HG03575 (cell line): ENCODE measurements around the gene RAPGEF4.

Source experiments
- ATAC-seq: cut with Tn5 transposase; IDR thresholded peaks from one replicate; pipeline ENCODE4 v1.9.1; 2021; ENCODE audit not compliant: unreplicated experiment, insufficient number of reproducible peaks, low FRiP score; ENCODE audit errors: extremely low read depth

The RAPGEF4 gene

GRCh38 chr2:173058097-173058496, 322.5 kb downstream of the RAPGEF4 start:
- ATAC-seq = no peak

DNA sequence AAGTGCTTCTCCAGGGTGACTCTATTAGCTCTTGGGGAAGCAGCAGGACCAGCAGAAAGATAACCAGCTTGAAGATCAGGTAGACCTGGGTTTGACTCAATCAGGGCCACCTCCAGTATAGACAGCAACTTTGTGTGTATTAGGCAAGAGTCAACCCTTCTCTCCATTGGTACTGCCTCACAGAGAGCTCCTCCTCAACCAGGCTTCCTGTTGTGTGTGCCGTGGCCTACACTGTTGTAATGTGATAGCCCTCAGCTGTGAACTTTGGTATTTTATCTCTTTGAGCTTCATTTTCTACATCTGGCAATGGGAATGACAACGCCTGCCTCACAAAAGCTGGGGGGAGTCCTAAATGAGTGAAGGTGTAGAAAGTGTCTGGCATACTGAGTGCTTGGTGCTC, 323.0 kb downstream of the RAPGEF4 start:
- ATAC-seq = no peak

DNA sequence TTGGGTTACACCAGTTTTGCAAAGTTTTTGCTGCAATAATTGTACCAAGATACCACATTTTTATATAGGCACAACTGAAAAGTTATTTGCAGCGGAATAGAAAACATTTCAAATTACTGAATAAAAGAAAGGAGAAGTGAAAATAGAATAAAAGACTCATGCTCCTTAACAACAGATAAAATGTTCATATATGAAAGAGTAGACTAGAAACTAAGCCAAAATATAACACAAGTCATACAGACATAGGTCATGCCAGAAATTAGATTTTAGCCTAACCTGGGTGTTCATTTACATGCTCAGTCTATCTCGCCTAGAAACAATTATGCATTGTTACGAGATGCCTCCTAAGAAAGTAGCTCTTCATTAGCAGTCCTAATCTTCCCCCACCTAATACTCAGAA, 323.6 kb downstream of the RAPGEF4 start:
- ATAC-seq = no peak

DNA sequence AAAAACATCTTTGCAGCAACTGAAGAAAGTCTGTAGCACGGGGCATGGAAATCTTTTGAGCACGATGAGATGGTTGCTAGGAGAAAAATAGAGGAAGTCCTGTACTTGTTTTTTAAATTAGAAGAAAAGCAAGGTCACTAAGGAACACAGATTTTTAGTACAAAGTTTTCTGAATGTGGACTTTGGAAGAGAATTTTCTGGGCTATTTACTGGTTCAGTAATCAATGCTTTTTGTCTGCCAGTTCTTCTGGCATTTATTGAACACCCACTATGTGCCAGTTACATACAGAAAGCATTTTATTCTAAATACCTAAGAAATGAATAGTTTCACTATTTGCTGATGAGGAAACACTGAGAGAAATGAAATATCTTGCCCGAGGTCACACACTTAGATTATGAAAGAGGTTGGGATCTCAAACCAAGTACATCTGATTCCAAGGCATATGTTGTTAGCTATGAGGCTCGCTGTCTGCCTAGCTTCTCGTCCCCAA, 324.4 kb downstream of the RAPGEF4 start:
- ATAC-seq = no peak

DNA sequence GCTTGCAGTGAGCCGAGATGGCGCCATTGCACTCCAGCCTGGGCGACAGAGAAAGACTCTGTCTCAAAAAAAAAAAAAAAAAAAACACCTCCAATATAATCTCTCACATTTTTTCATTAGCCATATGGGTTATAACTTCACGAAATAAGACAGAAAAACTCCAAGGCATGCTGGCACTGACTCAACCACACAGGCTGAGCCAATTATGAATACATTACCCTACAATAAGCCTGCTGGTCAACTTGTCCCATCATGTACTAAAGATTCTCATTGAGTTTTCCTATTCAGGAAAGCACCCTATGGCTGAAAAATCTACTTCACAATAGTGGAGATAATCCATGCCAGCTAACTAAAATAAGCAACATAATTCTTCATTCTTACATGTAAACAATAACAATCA, 327.2 kb downstream of the RAPGEF4 start:
- ATAC-seq = no peak

DNA sequence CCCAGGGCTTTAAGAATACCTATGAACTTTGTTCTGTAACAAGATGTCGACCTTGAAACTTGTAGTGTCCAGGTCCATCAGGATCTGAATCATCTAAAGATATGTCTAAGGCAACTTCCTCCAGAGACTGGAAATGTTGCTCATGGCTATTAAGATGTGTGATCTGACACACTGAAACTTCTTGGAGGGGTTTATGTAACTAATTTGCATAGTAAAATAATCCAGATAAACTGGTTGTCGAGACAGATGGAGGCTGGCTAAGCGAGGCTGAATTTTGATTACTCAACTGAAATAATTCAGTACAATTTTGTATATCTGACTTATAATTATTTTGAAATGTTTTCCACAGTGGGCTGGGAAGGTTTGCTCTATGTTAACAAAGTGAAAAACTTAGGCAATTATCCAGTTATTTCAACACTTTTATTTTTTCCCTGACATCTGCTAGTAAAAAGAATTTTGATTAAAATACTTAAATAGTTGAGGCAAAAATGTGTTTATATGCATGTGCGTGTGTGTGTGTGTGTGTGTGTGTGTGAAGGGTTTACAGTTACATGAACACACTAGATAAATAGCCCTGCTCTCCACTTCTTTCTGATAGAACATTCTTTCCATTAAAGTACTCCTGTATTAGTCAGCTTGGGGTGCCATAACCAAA, 328.6 kb downstream of the RAPGEF4 start:
- no peak for ATAC-seq

DNA sequence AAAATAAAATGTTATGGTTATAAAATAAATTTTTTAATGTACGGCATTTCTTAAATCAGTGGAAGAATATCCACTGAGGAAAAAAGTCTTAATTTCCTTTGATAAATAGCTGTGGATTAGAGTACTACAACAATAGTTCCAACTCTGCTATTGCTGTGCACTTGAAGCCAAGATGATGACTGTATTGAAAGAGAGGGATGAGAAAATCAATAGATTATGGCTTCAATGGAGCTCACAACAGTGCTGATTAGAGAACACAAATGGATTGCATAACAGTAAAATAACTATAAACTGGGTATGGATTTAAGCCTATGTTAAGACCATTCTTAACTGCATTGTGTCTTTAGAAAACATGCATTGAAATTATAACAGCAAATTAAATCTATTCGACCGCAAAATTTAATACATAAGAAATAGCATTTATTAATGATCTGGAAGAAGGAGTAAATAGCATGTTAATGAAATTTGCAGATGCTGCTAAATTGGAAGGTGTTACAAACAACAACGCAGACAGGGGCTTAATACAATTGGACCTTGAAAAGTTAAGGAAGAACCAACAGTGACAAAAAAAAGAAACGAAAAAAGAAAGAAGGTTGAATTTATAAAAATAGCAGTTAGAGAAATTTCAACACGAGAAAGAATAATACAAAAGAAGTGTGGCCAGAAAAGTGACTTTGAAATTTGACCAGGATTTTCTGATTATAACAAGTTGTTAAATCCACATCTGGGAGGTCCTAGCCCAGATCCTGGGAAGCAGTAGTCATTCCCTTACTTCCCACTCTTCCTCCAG, 331.4 kb downstream of the RAPGEF4 start:
- no peak for ATAC-seq

- ATAC-seq = no peak
Observed at GRCh38 chr2:173075056-173075780, 339.6 kb downstream of the RAPGEF4 start.

DNA sequence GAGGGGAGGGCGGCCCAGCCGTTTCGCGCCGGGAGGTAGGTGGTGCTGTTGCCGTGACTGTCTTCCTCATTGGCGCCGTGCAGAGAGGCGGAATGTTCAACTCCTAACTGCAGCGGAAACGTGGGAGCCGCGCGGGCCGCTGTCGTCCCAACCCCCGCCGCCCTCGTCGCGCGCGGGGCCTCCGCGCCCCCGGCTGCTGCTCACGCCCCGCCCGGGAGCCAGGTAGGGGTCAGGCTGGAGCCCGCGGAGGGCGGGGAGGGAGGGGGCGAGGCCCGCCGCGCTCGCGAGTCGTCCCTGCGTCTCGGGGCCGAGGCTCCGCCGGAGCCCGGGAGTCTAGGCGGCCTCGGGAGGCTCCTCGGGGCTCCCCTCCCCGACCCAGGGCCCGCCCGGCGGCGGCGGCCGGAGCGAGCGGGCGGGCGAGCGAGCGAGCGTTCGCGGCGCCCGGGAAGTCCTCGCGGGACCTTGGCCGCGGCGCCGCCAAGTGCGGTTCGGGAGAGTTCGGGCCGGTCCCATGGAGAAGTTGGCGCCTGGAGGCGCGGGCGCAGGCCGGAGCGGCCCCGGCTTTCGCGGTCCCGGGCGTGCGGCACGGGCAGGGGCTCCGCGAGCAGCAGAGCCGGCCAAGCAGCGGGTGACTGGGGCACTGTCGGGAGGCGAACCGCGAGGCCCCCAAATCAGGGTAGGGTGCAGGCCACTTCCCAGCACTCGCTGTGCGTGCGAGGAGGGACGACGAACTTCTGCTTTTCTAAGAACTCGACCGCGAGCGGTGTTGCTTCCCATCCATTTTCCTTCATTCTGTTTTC, 340.3 kb downstream of the RAPGEF4 start, which contains the start of gene MAP3K20:
MAP3K20 (plus strand) TSS at position 66 of the 800 bp plus-strand sequence. CDS start 15,186 bp downstream, outside the sequence.
- no peak for ATAC-seq

DNA sequence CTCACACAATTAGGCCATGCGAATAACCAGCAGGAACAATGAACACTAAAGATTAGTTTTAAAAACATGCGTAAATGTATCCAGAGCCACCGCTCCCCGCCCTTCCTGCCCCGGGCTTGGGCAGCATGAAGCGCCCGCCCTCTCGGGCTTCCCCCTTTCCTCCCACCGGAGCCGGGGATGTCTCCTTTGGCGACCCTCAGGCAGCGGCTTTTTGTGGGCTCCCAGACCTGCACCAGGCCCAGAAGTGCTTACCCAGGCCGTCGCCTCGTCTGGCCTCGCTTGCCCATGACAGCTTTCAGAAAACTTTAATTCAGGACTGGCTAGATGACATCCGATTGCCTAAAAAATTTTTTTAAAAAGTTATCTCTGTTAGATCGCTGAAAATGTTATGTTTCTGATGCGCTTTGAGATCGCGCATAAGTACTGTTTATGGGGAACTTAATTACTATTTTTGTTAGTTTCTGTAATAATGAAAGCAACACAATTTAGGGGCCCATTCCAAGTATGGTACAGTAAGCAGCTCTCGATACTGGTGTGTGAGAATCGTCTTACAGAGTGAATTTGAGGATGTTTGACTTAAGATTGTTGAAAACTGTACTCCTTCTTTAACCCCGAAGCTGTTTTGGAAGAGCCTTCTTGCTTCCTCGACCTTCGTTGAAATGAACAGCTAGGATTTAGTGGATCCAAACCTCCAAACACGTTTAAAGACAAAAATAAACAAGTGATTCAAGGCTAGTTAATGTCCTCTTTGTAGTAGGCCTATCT, 341.1 kb downstream of the RAPGEF4 start:
- no peak for ATAC-seq

DNA sequence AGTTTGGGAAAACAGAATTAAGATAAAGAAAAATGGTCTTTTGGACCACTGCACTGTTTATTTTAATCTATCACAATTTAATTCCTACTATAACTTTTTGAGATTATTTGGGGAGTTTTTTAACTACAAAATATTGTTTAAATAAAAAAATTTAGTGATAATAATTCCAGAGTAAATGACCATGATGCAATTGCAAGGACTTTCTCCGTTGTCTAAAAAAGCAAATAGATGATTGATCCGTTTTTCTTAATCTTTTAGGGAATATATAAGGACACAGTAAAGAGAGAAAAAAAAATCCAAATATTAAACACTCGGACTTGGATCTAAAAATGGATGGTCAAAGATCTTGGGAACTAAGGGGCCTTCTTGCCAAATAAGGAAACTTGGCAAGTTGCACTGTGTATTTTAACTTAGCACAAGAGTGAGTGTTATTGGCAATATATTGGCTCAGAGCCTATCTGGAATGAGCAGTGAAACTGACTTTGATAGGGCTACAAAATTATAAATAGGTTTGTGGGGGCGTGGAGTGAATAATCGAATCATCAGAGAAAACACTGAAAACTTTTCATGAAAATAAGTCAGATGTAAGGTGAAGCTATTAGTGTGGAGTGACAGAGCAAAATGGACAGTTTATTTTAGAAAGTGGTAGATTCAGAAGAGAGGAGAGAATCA, 342.0 kb downstream of the RAPGEF4 start:
- no peak for ATAC-seq

DNA sequence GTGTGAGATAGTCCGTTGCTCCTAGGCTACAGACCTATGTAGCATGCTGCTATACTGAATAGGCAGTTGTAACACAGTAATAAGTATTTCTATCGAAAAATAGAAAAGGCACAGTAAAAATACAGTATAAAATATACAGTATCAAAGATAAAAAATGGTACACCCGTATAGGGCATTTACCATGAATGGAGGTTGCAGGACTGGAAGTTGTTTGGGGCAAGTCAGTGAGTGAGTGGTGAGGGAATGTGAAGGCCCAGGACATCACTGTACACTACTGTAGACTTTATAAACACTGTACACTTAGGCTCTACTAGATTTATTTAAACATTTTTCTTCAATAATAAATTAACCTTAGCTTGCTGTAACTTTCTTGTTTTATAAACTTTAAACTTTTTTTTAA, 343.5 kb downstream of the RAPGEF4 start:
- no peak for ATAC-seq

DNA sequence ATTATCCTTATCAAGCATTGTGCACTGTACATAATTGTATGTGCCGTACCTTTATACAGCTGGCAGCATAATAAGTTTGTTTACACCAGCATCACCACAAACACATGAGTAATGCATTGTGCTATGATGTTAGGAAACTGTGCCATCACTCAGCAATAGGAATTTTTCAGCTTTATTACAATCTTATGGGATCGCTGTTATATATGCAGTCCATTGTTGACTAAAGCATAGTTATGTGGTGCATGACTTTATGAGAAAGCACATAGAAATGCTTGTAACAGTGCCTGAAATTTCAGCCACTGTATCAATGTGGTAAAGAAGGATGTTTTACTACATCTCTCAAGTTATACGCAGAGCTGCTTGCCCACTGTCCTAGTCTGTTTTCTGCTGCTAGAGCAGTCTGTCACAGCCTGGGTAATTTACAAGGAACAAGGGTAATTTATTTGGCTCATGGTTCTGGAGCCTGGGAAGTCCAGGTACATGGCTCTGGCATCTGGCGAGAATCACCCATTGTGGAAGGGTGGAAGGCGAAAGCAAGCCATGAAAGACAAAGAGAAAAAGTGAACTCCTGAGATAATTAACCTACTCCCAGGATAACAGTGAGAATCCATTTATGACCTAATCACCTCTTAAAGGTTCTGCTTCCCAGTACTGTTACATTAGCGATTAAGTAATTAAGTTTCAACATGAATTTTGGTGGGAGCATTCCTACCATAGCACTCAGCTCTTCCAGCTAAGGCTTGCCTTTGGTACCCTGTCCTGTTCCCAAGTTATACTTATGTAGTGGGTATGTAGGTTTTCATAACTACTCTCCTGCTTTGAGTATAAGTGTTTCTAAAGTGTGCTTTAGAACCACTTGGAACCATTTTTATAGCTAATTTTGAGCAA, 344.6 kb downstream of the RAPGEF4 start:
- no peak for ATAC-seq

DNA sequence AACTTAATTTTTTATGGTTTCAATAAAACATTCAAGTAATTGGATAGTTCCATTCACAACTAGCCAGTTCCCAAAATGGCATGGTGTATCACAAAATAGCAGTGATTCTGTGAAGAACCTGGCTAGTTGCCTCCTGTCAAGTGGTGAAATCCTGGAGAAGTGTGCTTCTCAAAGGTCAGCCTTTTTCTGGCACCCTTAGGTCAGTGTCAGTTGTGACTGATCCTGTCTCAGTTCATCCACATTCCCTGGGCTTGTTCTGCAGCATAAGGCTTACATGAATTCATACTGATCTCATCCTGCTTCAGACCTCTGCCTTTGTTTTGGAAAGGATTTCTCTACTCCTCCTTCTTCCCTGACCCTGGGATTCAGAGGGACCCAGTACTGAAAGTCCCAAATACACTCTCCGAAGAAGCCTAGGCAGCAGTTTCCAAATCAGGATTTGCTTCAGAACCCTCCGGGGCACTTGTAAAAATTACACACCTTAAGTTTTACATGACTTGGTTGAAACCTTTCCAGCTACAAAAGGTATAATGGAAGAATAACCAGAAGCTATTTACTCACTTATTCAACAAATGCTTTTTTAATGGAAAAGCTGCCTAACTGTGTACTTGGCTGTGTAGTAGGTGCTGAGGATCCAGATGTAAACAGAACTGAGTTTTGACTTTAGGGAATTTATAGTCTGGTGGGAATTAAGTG, 351.0 kb downstream of the RAPGEF4 start:
- no peak for ATAC-seq

DNA sequence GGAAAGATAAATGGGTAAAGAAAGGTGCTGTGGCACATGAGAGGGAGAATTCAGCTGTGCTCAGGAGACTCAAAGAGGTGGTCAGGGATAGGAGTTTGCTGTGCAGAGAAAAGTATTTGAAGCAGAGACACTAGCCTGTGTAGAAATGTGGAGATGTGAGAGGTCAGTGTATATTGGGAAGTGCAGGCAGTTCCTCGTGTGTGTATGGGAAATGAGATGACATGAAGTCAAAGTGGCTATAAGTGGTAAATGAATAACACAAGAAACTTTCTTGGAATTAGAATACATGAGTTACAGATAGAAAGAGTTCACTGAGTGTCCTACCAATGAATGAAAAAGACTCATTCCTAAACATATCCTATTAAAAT, 351.6 kb downstream of the RAPGEF4 start:
- no peak for ATAC-seq

DNA sequence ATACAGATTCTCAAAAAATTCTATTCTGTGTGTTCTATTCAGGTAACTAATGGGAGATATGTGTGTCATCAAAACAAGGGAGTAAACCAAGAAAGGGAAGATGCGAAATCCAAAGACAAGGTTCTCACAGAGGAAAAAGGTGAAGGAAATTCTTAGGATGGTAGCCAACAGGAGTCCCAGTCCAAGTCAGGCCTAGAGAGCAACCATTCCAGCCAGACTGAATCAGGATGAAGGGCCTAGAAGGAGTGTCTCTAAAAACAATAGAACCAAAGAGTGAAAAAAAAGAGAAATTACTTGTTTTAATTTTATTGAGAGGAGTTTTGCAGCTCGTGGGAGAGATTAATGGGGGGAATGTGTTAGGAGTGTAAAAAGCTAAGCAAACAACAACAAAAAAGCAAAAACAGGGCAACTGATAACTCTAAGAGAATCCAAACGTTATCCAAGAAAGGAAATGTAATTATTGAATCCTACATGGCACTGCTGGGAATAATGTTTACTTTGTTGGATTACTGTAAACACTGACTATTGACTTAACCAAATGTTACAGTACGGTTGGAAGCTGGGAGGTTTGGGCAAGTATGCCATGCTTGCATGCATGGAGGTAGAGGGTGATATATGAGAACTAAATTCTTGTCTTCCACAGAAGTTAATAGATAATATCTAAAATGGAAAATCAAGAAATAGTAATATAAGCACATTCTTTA, 352.3 kb downstream of the RAPGEF4 start:
- ATAC-seq = no peak
